Measurements from ENCODE around the gene WDR93.

DNA sequence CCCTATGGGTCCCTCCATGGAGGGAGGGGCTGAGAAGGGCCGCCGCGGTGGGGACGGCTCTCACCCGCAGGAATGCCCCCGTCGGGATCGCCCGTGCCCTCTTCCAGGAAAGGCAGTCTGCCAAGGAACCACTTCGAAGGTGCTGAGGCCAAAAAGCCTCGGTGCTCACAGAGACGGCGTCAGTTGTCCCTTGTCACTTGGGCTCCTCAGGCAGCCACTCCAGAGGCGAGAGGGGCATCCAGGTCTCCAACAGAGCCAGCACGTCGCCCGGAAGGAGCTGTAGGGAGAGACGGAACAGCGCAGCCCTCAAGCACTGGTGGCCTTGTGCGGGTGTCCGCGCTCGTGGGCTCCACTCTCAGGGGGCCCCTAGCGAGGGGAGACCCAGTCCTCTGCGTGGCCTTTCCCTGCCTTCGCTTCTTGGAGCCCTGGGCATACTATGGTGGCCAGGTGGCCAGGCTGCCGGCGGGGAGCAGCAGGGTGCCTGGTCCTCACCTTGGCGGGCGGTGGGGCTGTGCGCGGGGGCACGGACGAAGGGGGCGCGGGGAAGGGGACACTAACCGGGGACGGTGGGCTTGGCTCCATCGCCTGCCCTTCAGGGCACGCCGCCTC is 59.4 kb downstream of the WDR93 start:
- TF ChIP-seq, protein P1, sequence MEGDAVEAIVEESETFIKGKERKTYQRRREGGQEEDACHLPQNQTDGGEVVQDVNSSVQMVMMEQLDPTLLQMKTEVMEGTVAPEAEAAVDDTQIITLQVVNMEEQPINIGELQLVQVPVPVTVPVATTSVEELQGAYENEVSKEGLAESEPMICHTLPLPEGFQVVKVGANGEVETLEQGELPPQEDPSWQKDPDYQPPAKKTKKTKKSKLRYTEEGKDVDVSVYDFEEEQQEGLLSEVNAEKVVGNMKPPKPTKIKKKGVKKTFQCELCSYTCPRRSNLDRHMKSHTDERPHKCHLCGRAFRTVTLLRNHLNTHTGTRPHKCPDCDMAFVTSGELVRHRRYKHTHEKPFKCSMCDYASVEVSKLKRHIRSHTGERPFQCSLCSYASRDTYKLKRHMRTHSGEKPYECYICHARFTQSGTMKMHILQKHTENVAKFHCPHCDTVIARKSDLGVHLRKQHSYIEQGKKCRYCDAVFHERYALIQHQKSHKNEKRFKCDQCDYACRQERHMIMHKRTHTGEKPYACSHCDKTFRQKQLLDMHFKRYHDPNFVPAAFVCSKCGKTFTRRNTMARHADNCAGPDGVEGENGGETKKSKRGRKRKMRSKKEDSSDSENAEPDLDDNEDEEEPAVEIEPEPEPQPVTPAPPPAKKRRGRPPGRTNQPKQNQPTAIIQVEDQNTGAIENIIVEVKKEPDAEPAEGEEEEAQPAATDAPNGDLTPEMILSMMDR (IDR thresholded peaks at IDR 0.05), result no peak
- TF ChIP-seq ESRRA (IDR thresholded peaks at IDR 0.05; ENCODE audit: borderline replicate concordance, low read length) (no peak), POLR2A (IDR thresholded peaks at IDR 0.05; ENCODE audit: low read length) (no peak), MAX (IDR thresholded peaks at IDR 0.05) (no peak), ZC3H11A (IDR thresholded peaks at IDR 0.05) (no peak), RAD21 (conservative IDR thresholded peaks at IDR 0.05 in 1 of 2, IDR thresholded peaks at IDR 0.05 in 1 of 2) (no peak), NPAS2 (CRISPR knock-in tag; IDR thresholded peaks at IDR 0.05; ENCODE audit: borderline replicate concordance) (no peak), TP53 (CRISPR knock-in tag; IDR thresholded peaks at IDR 0.05) (no peak), SREBF2 (IDR thresholded peaks at IDR 0.05) (no peak), ZFP36 (IDR thresholded peaks at IDR 0.05; ENCODE audit: borderline replicate concordance, partially characterized antibody) (no peak)
- TF ChIP-seq, protein P2, sequence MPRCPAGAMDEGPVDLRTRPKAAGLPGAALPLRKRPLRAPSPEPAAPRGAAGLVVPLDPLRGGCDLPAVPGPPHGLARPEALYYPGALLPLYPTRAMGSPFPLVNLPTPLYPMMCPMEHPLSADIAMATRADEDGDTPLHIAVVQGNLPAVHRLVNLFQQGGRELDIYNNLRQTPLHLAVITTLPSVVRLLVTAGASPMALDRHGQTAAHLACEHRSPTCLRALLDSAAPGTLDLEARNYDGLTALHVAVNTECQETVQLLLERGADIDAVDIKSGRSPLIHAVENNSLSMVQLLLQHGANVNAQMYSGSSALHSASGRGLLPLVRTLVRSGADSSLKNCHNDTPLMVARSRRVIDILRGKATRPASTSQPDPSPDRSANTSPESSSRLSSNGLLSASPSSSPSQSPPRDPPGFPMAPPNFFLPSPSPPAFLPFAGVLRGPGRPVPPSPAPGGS (IDR thresholded peaks at IDR 0.05), result no peak
- TF ChIP-seq, protein P3, sequence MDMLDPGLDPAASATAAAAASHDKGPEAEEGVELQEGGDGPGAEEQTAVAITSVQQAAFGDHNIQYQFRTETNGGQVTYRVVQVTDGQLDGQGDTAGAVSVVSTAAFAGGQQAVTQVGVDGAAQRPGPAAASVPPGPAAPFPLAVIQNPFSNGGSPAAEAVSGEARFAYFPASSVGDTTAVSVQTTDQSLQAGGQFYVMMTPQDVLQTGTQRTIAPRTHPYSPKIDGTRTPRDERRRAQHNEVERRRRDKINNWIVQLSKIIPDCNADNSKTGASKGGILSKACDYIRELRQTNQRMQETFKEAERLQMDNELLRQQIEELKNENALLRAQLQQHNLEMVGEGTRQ (IDR thresholded peaks at IDR 0.05), result no peak

Data from A549 (cell line).